Calu3 (cell line): ENCODE data around the gene ECT2. TPM values are rescaled to one million over a fixed set of nuclear protein-coding genes. Genes with fewer than 3 reads are reported as not detected.
"Not testable (repeated sequence)": the region's sequence is repeated elsewhere in the genome, so short reads cannot be mapped to it uniquely, and the experiment has no call there.

Experiments used
- BruUV-seq: library from RNA; stranded (reverse); fragments of 400-500 nt; replicated peaks from 2 replicates; lab custom pipeline; 2021; lab: Mats Ljungman, UMichigan
- CTCF ChIA-PET: fragments of 300-600 bp; sonication (Branson Sonifier 250); formaldehyde crosslinking; loops from one replicate; lab custom pipeline; 2022; ENCODE audit warnings: antibody characterized with exemption; lab: Charles Lee
- DNase-seq: peaks from one replicate; pipeline ENCODE4 v3.0.0; 2022
- H3K27ac Mint-ChIP-seq: one replicate; pipeline ENCODE4 v1.8.0; 2022; ENCODE audit warnings: mixed read lengths; ENCODE audit not compliant: unreplicated experiment
- H3K27me3 Mint-ChIP-seq: one replicate; pipeline ENCODE4 v1.8.0; 2022; ENCODE audit warnings: mixed read lengths; ENCODE audit not compliant: unreplicated experiment
- H3K36me3 Mint-ChIP-seq: one replicate; pipeline ENCODE4 v1.8.0; 2022; ENCODE audit warnings: mild to moderate bottlenecking, moderate library complexity, mixed read lengths; ENCODE audit not compliant: insufficient read depth, unreplicated experiment
- H3K4me1 Mint-ChIP-seq: one replicate; pipeline ENCODE4 v1.8.0; 2022; ENCODE audit warnings: mild to moderate bottlenecking, low read depth, mixed read lengths; ENCODE audit not compliant: unreplicated experiment
- H3K4me3 Mint-ChIP-seq: one replicate; pipeline ENCODE4 v1.8.0; 2022; ENCODE audit warnings: mild to moderate bottlenecking, low read depth, moderate library complexity, mixed read lengths; ENCODE audit not compliant: unreplicated experiment
- H3K9me3 Mint-ChIP-seq: one replicate; pipeline ENCODE4 v1.8.0; 2022; ENCODE audit warnings: low read depth, mixed read lengths; ENCODE audit not compliant: unreplicated experiment
- CTCF ChIP-seq: fragments of 200-600 bp; IDR thresholded peaks from one replicate; pipeline ENCODE4 v1.8.0; 2022; ENCODE audit warnings: antibody characterized with exemption; ENCODE audit not compliant: unreplicated experiment
- intact Hi-C: fragments of 100-400 bp; cut with micrococcal nuclease; formaldehyde crosslinking; loops from one replicate; pipeline ENCODE4 v1.10.0; 2022; ENCODE audit not compliant: unreplicated experiment
- total RNA-seq: library from RNA; stranded (reverse); gene quantifications from 2 replicates; pipeline ENCODE4 v1.2.3, GENCODE V29; 2022

Gene ECT2
- total RNA-seq, 1 experiment from 2014 or later = 201 TPM

DNA sequence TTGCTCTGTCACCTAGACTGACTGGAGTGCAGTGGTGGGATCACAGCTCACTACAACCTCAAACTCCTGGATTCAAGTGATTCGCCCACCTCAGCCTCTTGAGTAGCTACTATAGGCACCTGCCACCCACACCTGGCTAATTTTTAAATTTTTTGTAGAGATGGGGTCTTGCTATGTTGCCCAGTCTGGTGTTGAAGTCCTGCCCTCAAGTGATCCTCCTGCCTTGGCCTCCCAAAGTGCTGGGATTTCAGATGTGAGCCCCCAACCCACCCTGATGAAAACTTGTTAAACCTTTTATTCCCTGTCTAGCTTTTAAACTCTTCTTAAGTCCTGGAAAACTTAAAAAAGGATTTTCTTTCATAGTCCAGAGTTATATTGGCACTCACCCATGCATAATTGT is 2.6 kb downstream of the ECT2 start:
- intact Hi-C loops = no loop called here
- Mint-ChIP-seq H3K36me3 (peaks cover 77% of the 10 kb centered on the region), H3K27me3 (no peaks in the 10 kb centered on the region), H3K4me1 (peaks cover 57% of the 10 kb centered on the region), H3K4me3 (peak overlapping the region; percentile 85), H3K27ac (peak overlapping the region; percentile 39), H3K9me3 (no peaks in the 10 kb centered on the region)
- TF ChIP-seq CTCF = no peak
- BruUV-seq = no TSS peak
- CTCF ChIA-PET = no interaction called here
- no peak for DNase-seq

GRCh38 chr3:172760416-172760815 is 9.9 kb downstream of the ECT2 start:
- DNase-seq, intact Hi-C loops, H3K4me3 Mint-ChIP-seq, H3K9me3 Mint-ChIP-seq, BruUV-seq, H3K27me3 Mint-ChIP-seq, CTCF ChIA-PET: not testable (repeated sequence)
- H3K36me3 Mint-ChIP-seq = peaks cover 69% of the 10 kb centered on the region
- peaks cover 13% of the 10 kb centered on the region for H3K4me1 Mint-ChIP-seq
- H3K27ac Mint-ChIP-seq = peak overlapping the region; percentile 42

- CTCF ChIA-PET = no interaction called here
- Mint-ChIP-seq H3K27me3 (no peaks in the 10 kb centered on the region), H3K36me3 (peaks cover 64% of the 10 kb centered on the region), H3K9me3 (no peaks in the 10 kb centered on the region), H3K4me3 (no peak overlapping the region), H3K4me1 (peaks cover 2% of the 10 kb centered on the region), H3K27ac (peak overlapping the region; percentile 11)
- DNase-seq = no peak
- intact Hi-C loops = no loop called here
- no TSS peak for BruUV-seq
- no peak for TF ChIP-seq CTCF
Observed at GRCh38 chr3:172766241-172766640, 15.7 kb downstream of the ECT2 start.

DNA sequence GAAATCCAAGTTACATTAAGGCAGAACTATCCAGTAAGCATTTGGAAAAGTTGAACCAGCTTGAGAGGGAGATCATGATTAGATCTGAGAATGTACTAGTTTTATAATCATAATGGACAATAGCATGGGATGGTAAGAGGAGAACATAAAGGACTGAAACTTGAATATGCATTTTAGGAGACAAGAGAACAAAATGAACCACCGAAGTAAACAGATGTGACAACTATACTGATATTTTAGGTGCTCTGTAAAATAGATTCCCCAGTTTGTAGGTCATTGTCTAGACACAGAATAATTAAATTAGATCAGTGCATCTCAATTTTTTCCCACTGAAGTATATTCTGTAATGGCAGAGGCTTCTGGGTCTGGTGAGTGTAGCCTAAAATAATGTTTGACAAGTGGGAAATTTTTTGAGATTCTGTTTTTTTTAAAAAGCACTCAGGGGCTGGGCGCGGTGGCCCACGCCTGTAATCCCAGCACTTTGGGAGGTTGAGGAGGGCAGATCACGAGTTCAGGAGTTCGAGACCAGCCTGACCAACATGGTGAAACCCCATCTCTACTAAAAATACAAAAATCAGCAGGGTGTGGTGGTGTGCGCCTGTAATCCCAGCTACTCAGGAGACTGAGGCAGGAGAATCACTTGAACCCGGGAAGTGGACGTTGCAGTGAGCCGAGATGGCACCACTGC is 16.3 kb downstream of the ECT2 start:
- no TSS peak for BruUV-seq
- DNase-seq = no peak
- Mint-ChIP-seq H3K4me1 (peaks cover 7% of the 10 kb centered on the region), H3K27ac (peak overlapping the region; percentile 11), H3K4me3 (no peak overlapping the region), H3K9me3 (no peaks in the 10 kb centered on the region), H3K27me3 (no peaks in the 10 kb centered on the region), H3K36me3 (peaks cover 67% of the 10 kb centered on the region)
- intact Hi-C loops = no loop called here
- CTCF ChIA-PET = no interaction called here
- TF ChIP-seq CTCF = no peak

- BruUV-seq = no TSS peak
- Mint-ChIP-seq H3K4me3 (no peak overlapping the region), H3K9me3 (no peaks in the 10 kb centered on the region), H3K4me1 (peaks cover 7% of the 10 kb centered on the region), H3K27ac (no peak overlapping the region), H3K27me3 (no peaks in the 10 kb centered on the region), H3K36me3 (peaks cover 74% of the 10 kb centered on the region)
- intact Hi-C loops = no loop called here
- CTCF ChIA-PET = no interaction called here
- no peak for TF ChIP-seq CTCF
- DNase-seq = no peak
Observed at GRCh38 chr3:172770382-172770781, 19.9 kb downstream of the ECT2 start.
